HG02970 (cell line): ENCODE results near the gene MPV17L2.
A peak's percentile ranks its signal among the peaks of the same experiment; 100 is the strongest.

ENCODE experiments used
- ATAC-seq: cut with Tn5 transposase; IDR thresholded peaks from one replicate; pipeline ENCODE4 v1.9.1; 2021; ENCODE audit warnings: mild to moderate bottlenecking, moderate library complexity, moderate number of reproducible peaks; ENCODE audit not compliant: unreplicated experiment, low FRiP score

Gene MPV17L2

GRCh38 chr19:18160493-18160970 is 32.5 kb upstream of the MPV17L2 start:
- no peak for ATAC-seq

GRCh38 chr19:18160971-18161635 is 31.9 kb upstream of the MPV17L2 start:
- ATAC-seq, result peak; percentile 63

- no peak for ATAC-seq
These were observed 31.4 kb upstream of the MPV17L2 start for GRCh38 chr19:18161636-18162002.

GRCh38 chr19:18164072-18164471 is 28.9 kb upstream of the MPV17L2 start:
- no peak for ATAC-seq

- ATAC-seq, result no peak
These were observed 27.0 kb upstream of the MPV17L2 start for GRCh38 chr19:18165794-18166544.

- no peak for ATAC-seq
These were observed 26.0 kb upstream of the MPV17L2 start for GRCh38 chr19:18167011-18167410.

- ATAC-seq, result no peak
These were observed 24.9 kb upstream of the MPV17L2 start for GRCh38 chr19:18167975-18168645.

GRCh38 chr19:18168673-18169381 is 24.2 kb upstream of the MPV17L2 start:
- ATAC-seq, result no peak

GRCh38 chr19:18170714-18171255 is 22.2 kb upstream of the MPV17L2 start:
- ATAC-seq, result no peak

GRCh38 chr19:18171605-18172327 is 21.3 kb upstream of the MPV17L2 start:
- no peak for ATAC-seq

- no peak for ATAC-seq
These were observed 20.5 kb upstream of the MPV17L2 start for GRCh38 chr19:18172331-18173053.

- ATAC-seq, result peak; percentile 9
These were observed 19.9 kb upstream of the MPV17L2 start for GRCh38 chr19:18173054-18173571.

- peak; percentile 51 for ATAC-seq
These were observed 19.3 kb upstream of the MPV17L2 start, which contains the start of gene IFI30 for GRCh38 chr19:18173572-18174288. IFI30 (plus strand) TSS chr19:18173813; CDS start chr19:18173842, 29 bp downstream.

- no peak for ATAC-seq
These were observed 18.0 kb upstream of the MPV17L2 start for GRCh38 chr19:18174983-18175382.

- no peak for ATAC-seq
These were observed 16.4 kb upstream of the MPV17L2 start for GRCh38 chr19:18176367-18177310.

- no peak for ATAC-seq
These were observed 13.1 kb upstream of the MPV17L2 start for GRCh38 chr19:18179957-18180356.

- ATAC-seq, result no peak
These were observed 9.5 kb upstream of the MPV17L2 start for GRCh38 chr19:18183529-18183928.
